Gastroesophageal sphincter (tissue), 4 donors: ENCODE results near the gene ARHGAP26. TPM values are rescaled to one million over a fixed set of nuclear protein-coding genes. Genes with fewer than 3 reads are reported as not detected.
A peak's percentile ranks its signal among the peaks of the same experiment; 100 is the strongest.
"Not testable (repeated sequence)": the region's sequence is repeated elsewhere in the genome, so short reads cannot be mapped to it uniquely, and the experiment has no call there.

Source experiments
- ATAC-seq: fragments of 150-250 bp; one replicate; pipeline ENCODE4 v1.9.1; 2016; ENCODE audit warnings: mild to moderate bottlenecking, moderate library complexity
- H3K27ac ChIP-seq, 4 donors: fragments of 200-600 bp; sonication (generic) in 3 of 4; 1 replicate in 3 of 4; 2 replicates in 1 of 4; pipeline ENCODE4 v1.5.1; 2016 to 2019
- H3K27me3 ChIP-seq: fragments of 200-600 bp; sonication (generic); one replicate; pipeline ENCODE4 v1.5.1; 2019
- H3K36me3 ChIP-seq, 2 donors: fragments of 200-600 bp; sonication (generic); one replicate each; pipeline ENCODE4 v1.5.1; 2019; ENCODE audit warnings: control low read depth in 1 of 2
- H3K4me1 ChIP-seq, 3 donors: fragments of 200-600 bp; sonication (generic); 1 replicate in 2 of 3; 2 replicates in 1 of 3; pipeline ENCODE4 v1.5.1; 2016 to 2019; ENCODE audit warnings: control low read depth in 2 of 3
- H3K4me3 ChIP-seq, 2 donors: fragments of 200-600 bp; sonication (generic); one replicate each; pipeline ENCODE4 v1.5.1; 2019; ENCODE audit warnings: mild to moderate bottlenecking in 1 of 2, moderate library complexity in 1 of 2
- H3K9me3 ChIP-seq, 3 donors: fragments of 200-600 bp; sonication (generic); one replicate each; pipeline ENCODE4 v1.5.1; 2017 to 2019; ENCODE audit warnings: control low read depth in 2 of 3
- EP300 ChIP-seq: sonication (generic); formaldehyde crosslinking; IDR thresholded peaks from one replicate; pipeline ENCODE4 v1.6.1; 2017; ENCODE audit warnings: antibody characterized with exemption, mild to moderate bottlenecking
- POLR2A ChIP-seq, 2 donors: fragments of 450-650 bp; IDR thresholded peaks; one replicate each; pipeline ENCODE4 v1.6.1; 2017; ENCODE audit warnings: antibody characterized with exemption in 2 of 2, mild to moderate bottlenecking in 2 of 2, moderate library complexity in 1 of 2
- POLR2AphosphoS5 ChIP-seq: sonication (generic); formaldehyde crosslinking; IDR thresholded peaks from one replicate; pipeline ENCODE4 v1.6.1; 2017; ENCODE audit warnings: antibody characterized with exemption
- WGBS, 2 donors: methylation state at CpG; one replicate each; pipeline ENCODE4 v1.1.5; 2018; ENCODE audit warnings: low coverage in 1 of 2; 5-methylcytosine and 5-hydroxymethylcytosine counted together
- total RNA-seq, 4 donors: library from RNA; depleted of rRNA; stranded (reverse); fragments of >200 nt; gene quantifications; one replicate each; pipeline ENCODE4 v1.1.0, GENCODE V29; 2016
- TF ChIP-seq, protein P1 (sequence below), 4 experiments: fragments of 200-600 bp in 2 of 4; fragments of 450-650 bp in 2 of 4; sonication (generic) in 1 of 4; IDR thresholded peaks; one replicate each; pipeline ENCODE4 v1.5.1; 2017 to 2019; ENCODE audit warnings: antibody characterized with exemption in 4 of 4, mild to moderate bottlenecking in 2 of 4, moderate library complexity in 2 of 4

ARHGAP26 gene
- total RNA-seq, 4 donors from 2014 or later = 15.2 to 41.7 (median 31.7) TPM

DNA sequence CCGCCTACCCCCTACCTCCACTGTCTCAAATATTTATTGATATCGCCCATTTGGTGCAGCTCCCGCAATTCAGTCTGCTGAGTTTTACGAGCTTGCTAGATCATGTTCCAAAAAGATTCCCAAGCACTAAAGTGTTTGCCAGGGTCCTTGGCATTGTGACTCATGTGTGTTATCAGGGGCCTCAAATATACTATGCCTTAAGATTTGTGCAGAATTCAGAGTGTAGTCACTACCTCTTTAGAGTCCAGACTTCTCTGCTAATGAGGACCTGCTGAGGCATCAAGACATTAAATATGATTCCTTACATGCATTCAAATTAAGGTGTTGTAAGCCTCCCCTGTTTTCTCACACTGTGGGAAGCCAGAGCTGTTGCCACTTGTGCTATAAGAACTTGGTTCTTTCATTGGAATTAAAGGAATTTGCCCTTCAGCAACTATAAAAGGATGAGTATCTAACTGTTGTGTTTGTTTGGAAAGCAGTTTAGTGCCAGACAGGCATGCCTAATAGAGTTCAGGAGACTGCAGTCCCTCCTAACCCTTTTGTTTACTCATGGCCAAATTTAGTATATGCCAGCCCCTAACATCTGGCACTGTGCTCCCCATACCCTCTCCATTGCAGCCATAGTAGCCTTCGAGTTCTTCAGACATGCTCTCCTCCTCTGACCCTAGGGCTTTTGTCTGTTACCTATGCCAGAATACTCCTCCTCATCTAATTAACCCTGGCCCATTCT lies 316.9 kb downstream of the ARHGAP26 start:
- ATAC-seq = no peak

DNA sequence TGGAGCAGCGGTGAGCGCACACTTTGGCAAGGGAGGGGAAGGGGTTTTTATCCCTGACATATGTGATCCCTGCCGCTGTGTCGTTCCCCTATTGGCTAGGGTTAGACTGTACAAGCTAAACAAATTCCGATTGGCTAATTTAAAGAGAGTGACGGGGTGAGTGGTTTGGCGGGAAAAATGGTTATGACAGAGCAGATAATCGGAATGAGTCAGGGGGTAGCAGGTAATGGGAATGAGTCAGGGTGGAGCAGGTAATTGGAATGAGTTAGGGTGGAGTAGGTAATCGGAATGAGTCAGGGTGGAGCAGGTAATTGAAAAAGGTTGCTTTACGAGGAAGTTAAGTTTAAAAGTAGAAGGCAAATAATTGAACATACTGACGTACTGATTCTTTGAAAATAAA lies 318.5 kb downstream of the ARHGAP26 start:
- 95% methylated on average over 6 to 11 of the region's 11 CpGs for WGBS, 2 donors
- ATAC-seq = not testable (repeated sequence)

More for the DNA sequence above, 316.9 kb downstream of the ARHGAP26 start:
- Histone ChIP-seq H3K9me3 (no peaks in the 10 kb centered on the region), H3K4me3 (no peak overlapping the region), H3K27ac (no peak overlapping the region), H3K4me1 (peaks cover 0 to 10% (median 0%) of the 10 kb centered on the region in 3 donors), H3K36me3 (peaks cover 0 to 3% of the 10 kb centered on the region in 2 donors), H3K27me3 (no peaks in the 10 kb centered on the region)
- TF ChIP-seq, protein P1, sequence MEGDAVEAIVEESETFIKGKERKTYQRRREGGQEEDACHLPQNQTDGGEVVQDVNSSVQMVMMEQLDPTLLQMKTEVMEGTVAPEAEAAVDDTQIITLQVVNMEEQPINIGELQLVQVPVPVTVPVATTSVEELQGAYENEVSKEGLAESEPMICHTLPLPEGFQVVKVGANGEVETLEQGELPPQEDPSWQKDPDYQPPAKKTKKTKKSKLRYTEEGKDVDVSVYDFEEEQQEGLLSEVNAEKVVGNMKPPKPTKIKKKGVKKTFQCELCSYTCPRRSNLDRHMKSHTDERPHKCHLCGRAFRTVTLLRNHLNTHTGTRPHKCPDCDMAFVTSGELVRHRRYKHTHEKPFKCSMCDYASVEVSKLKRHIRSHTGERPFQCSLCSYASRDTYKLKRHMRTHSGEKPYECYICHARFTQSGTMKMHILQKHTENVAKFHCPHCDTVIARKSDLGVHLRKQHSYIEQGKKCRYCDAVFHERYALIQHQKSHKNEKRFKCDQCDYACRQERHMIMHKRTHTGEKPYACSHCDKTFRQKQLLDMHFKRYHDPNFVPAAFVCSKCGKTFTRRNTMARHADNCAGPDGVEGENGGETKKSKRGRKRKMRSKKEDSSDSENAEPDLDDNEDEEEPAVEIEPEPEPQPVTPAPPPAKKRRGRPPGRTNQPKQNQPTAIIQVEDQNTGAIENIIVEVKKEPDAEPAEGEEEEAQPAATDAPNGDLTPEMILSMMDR (IDR thresholded peaks at IDR 0.05) = no peak
- WGBS, 2 donors = 83 to 86% methylated on average over 4 of the region's 5 CpGs

DNA sequence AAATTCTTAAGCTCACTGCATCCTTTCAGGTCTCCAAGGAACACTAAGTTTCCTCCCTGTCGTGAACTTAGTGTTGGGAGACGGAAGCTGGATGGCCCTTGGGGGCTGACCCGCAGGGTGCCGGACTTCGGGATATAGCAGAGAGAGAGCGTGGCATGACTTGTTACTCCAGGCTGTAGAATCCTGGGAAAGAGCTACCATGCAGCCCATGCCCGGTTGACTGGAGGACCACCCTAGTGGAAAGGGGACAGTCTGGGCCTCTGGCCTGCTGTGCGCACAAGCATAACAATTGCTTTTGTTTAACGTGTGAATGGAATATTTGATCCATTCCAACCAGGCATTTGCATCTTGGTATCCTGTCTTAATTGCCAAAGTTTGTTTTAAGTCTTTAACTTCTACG lies 319.9 kb downstream of the ARHGAP26 start:
- H3K27me3 ChIP-seq = not testable (repeated sequence)

More for the DNA sequence above, 318.5 kb downstream of the ARHGAP26 start:
- not testable (repeated sequence) for H3K4me3 ChIP-seq, H3K27ac ChIP-seq, H3K4me1 ChIP-seq, H3K27me3 ChIP-seq, H3K36me3 ChIP-seq, H3K9me3 ChIP-seq

DNA sequence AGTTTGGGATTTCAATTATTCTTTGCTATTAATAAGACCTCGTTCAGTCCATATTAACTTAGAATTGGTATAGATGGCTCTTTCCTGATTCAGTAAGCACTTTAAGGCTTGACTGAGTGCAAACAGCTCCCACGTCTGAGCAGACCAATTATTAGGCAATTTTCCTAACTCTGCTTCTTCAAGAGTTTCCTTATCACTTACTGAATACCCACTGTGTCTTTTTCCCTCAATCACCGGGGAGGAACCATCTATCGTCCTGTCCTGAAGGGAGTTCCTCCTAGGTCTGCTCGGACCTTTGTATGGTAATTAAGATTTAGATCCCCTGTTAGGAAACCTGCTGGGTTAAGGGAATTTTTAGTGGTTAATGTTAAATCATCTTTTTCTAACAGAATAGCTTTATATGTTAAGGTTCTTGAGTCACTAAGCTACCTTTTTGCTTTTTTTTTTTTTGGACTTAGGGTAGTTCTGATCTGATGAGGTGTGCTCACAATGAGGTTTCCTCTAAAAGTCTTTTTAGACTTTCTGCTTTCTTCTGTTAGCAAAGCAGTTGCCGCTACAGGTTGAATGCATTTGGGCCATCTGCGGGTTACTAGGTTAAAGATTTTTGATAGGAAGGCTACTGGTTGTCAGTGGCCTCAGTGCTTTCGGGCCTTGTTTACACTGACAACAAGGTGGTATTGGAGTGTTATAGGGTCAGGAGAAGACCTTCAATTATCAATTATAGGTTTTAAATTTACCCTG lies 322.7 kb downstream of the ARHGAP26 start:
- not testable (repeated sequence) for H3K4me3 ChIP-seq, H3K27ac ChIP-seq, H3K4me1 ChIP-seq, H3K36me3 ChIP-seq, ATAC-seq, H3K9me3 ChIP-seq, H3K27me3 ChIP-seq
- 82 to 89% methylated on average over 8 of the region's 8 CpGs for WGBS, 2 donors

More for the DNA sequence above, 319.9 kb downstream of the ARHGAP26 start:
- H3K4me3 ChIP-seq, ATAC-seq, H3K27ac ChIP-seq, H3K9me3 ChIP-seq, H3K36me3 ChIP-seq, H3K4me1 ChIP-seq: not testable (repeated sequence)
- WGBS, 2 donors = 57 to 92% methylated on average over 1 to 6 of the region's 10 CpGs

DNA sequence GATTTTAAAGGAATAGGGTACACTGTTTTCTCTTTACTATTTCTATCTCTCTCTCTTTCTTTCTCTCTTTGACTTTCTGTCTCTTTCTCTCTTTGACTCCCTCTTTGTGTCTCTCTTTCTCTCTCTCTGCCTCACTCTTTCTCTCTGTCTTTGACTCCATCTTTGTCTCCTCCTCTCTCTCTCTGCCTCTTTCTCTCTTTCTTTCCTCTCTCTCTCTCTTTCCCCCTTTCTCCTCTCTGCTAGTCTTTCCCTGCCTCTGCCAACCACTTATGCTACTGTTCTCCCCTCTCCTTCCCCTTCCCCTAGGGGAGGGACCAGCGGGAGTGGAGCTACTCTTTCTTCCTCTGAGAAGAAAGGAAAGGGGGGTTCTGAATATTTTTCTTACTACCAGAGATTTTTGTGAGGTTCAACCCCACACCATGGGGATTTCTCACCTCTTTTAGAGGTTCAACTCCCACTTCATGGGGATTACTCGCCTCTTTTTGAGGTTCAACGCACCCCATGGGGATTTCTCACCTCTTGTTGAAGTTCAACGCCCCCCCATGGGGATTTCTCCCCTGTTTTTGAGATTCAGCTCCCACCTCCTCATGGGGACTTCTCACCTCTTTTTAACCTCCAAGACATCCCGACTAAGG lies 323.4 kb downstream of the ARHGAP26 start:
- ATAC-seq = no peak

DNA sequence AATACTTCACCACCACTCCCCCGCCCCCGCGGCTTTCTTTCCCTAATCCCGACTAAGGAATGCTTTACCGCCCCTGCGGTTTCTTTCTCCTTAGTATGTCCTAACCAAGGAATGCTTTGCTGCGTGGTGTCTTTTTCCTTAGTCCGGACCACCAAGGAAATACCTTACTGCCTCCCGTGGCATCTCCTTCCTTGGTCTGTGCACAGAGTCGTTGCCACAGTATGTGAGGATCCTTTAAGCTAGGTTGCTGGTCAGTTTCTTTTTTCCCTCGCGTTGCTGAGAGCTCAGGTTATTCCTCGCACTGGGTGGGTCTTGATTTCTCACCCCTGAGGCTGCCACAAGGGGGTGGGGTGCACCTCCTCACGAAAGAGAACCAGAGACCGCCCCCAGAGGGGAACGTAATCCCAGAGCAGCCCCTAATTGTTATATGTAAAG lies 323.9 kb downstream of the ARHGAP26 start:
- peak overlapping the region; percentile 4 to 43 for H3K4me3 ChIP-seq
- peak overlapping the region in 2 of 4 donors; percentile 31 to 54 for H3K27ac ChIP-seq
- H3K36me3 ChIP-seq = no peaks in the 10 kb centered on the region
- ATAC-seq = peak; percentile 22
- no peaks in the 10 kb centered on the region for H3K27me3 ChIP-seq
- no peaks in the 10 kb centered on the region for H3K9me3 ChIP-seq
- TF ChIP-seq, protein P1 (IDR thresholded peaks at IDR 0.05) = peak in 2 of 4 experiments; percentile 35 to 44
- TF ChIP-seq POLR2AphosphoS5 = no peak
- H3K4me1 ChIP-seq = no peaks in the 10 kb centered on the region
- 20 to 33% methylated on average over 1 to 12 of the region's 16 CpGs for WGBS, 2 donors

More for the DNA sequence above, 323.4 kb downstream of the ARHGAP26 start:
- H3K9me3 ChIP-seq = no peaks in the 10 kb centered on the region
- H3K4me1 ChIP-seq = no peaks in the 10 kb centered on the region
- H3K4me3 ChIP-seq = peak overlapping the region; percentile 4 to 43
- TF ChIP-seq POLR2A (IDR thresholded peaks at IDR 0.05) (no peak), POLR2AphosphoS5 (no peak), EP300 (no peak)
- TF ChIP-seq, protein P1 (IDR thresholded peaks at IDR 0.05) = no peak
- H3K36me3 ChIP-seq = peaks cover 0 to under 1% of the 10 kb centered on the region in 2 donors
- no peaks in the 10 kb centered on the region for H3K27me3 ChIP-seq
- peak overlapping the region in 2 of 4 donors; percentile 31 to 54 for H3K27ac ChIP-seq
- WGBS, 2 donors = 0 to 58% methylated on average over 1 to 5 of the region's 5 CpGs

DNA sequence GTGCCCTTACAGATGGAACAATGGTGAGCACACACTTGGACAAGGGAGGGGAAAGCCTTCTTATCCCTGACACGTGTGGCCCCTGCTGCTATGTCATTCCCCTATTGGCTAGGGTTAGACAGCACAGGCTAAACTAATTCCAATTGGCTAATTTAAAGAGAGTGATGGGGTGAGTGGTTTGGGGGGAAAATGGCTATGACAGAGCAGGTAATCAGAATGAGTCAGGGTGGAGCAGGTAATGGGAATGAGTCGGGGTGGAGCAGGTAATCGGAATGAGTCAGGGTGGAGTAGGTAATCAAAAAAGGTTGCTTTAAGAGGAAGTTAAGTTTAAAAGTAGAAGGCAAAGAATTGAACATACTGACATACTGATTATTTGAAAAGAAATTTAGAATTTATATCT lies 324.4 kb downstream of the ARHGAP26 start:
- not testable (repeated sequence) for H3K27ac ChIP-seq, H3K9me3 ChIP-seq, H3K27me3 ChIP-seq, ATAC-seq, H3K36me3 ChIP-seq, H3K4me1 ChIP-seq
- 62 to 63% methylated on average over 3 of the region's 3 CpGs for WGBS, 2 donors
- peak overlapping the region in 1 of 2 donors; percentile 43 for H3K4me3 ChIP-seq
